Activated T-helper 2 cell treated with anti-CD3 and anti-CD28 coated beads, Interferon-gamma antibody, Interleukin-2, Interleukin-4, amounts not matched to agents 10 μg/mL and 5 μg/mL and 100 μg/mL, durations not matched to agents 14 hours and 24 hours and 36 hours (primary cell): Measurements from ENCODE around the gene UTP4. TPM values are rescaled to one million over a fixed set of nuclear protein-coding genes. Genes with fewer than 3 reads are reported as not detected.
"Not testable (repeated sequence)": the region's sequence is repeated elsewhere in the genome, so short reads cannot be mapped to it uniquely, and the experiment has no call there.

ENCODE experiments used
- DNase-seq: peaks from one replicate; pipeline ENCODE4 v3.0.0; 2021; ENCODE audit warnings: low spot score
- H3K27ac Mint-ChIP-seq: one replicate; pipeline ENCODE4 v1.8.0; 2021; ENCODE audit warnings: mixed read lengths
- H3K27me3 Mint-ChIP-seq: one replicate; pipeline ENCODE4 v1.8.0; 2021; ENCODE audit warnings: low read depth, mixed read lengths
- H3K36me3 Mint-ChIP-seq: one replicate; pipeline ENCODE4 v1.8.0; 2021; ENCODE audit warnings: low read depth, mixed read lengths
- H3K4me1 Mint-ChIP-seq: one replicate; pipeline ENCODE4 v1.8.0; 2021; ENCODE audit warnings: low read depth, mixed read lengths
- H3K4me3 Mint-ChIP-seq: one replicate; pipeline ENCODE4 v1.8.0; 2021; ENCODE audit warnings: low read depth, mild to moderate bottlenecking, moderate library complexity, mixed read lengths
- H3K9me3 Mint-ChIP-seq: one replicate; pipeline ENCODE4 v1.8.0; 2021; ENCODE audit warnings: mixed read lengths
- intact Hi-C: fragments of 100-400 bp; cut with micrococcal nuclease; formaldehyde crosslinking; loops from one replicate; pipeline ENCODE4 v1.15.1; 2023
- total RNA-seq: library from RNA; stranded (reverse); gene quantifications from 2 replicates; pipeline ENCODE4 v1.2.3, GENCODE V29; 2022

The UTP4 gene
- total RNA-seq, 1 donor from 2014 or later, result 104 TPM

- intact Hi-C loops, result loop anchor here (10.0 kb wide), 1 partner anchor 421 kb away; no protein-coding TSS in a partner anchor
- DNase-seq, result no peak
- Mint-ChIP-seq H3K9me3 (no peaks in the 10 kb centered on the region), H3K27ac (no peak overlapping the region), H3K36me3 (peaks cover 28% of the 10 kb centered on the region), H3K27me3 (no peaks in the 10 kb centered on the region), H3K4me3 (no peak overlapping the region), H3K4me1 (peaks cover 20% of the 10 kb centered on the region)
These were observed 6.2 kb upstream of the UTP4 start for GRCh38 chr16:69126221-69126620.

- not testable (repeated sequence) for H3K9me3 Mint-ChIP-seq, DNase-seq, H3K4me3 Mint-ChIP-seq, H3K27me3 Mint-ChIP-seq, H3K27ac Mint-ChIP-seq
- peaks cover 23% of the 10 kb centered on the region for H3K4me1 Mint-ChIP-seq
- peaks cover 31% of the 10 kb centered on the region for H3K36me3 Mint-ChIP-seq
- intact Hi-C loops, result loop anchor here (10.0 kb wide), 1 partner anchor 422 kb away; no protein-coding TSS in a partner anchor
These were observed 5.6 kb upstream of the UTP4 start for GRCh38 chr16:69126801-69127200.

- Mint-ChIP-seq H3K9me3 (no peaks in the 10 kb centered on the region), H3K27me3 (no peaks in the 10 kb centered on the region), H3K27ac (no peak overlapping the region), H3K4me3 (no peak overlapping the region), H3K36me3 (peaks cover 33% of the 10 kb centered on the region), H3K4me1 (peaks cover 24% of the 10 kb centered on the region)
- intact Hi-C loops, result loop anchor here (10.0 kb wide), 1 partner anchor 423 kb away; no protein-coding TSS in a partner anchor
- DNase-seq, result no peak
These were observed 4.4 kb upstream of the UTP4 start for GRCh38 chr16:69127966-69128510.

- DNase-seq, result no peak
- H3K4me3 Mint-ChIP-seq, result peak overlapping the region; percentile 97
- intact Hi-C loops, result loop anchor here (5.0 kb wide), 1 partner anchor 57 kb away; the partner anchor contains the start of gene SNTB2
- no peaks in the 10 kb centered on the region for H3K9me3 Mint-ChIP-seq
- H3K27ac Mint-ChIP-seq, result no peak overlapping the region
- H3K36me3 Mint-ChIP-seq, result peaks cover 46% of the 10 kb centered on the region
- H3K27me3 Mint-ChIP-seq, result no peaks in the 10 kb centered on the region
- H3K4me1 Mint-ChIP-seq, result peaks cover 36% of the 10 kb centered on the region
These were observed 2.0 kb upstream of the UTP4 start for GRCh38 chr16:69130461-69130860.

- no peak for DNase-seq
- Mint-ChIP-seq H3K4me3 (peak overlapping the region; percentile 97), H3K27me3 (no peaks in the 10 kb centered on the region), H3K9me3 (no peaks in the 10 kb centered on the region), H3K36me3 (peaks cover 49% of the 10 kb centered on the region), H3K4me1 (peaks cover 38% of the 10 kb centered on the region), H3K27ac (peak overlapping the region; percentile 89)
- intact Hi-C loops, result loop anchor here (5.0 kb wide), 1 partner anchor 56 kb away; the partner anchor contains the start of gene SNTB2
These were observed 1.1 kb upstream of the UTP4 start for GRCh38 chr16:69131167-69131838.

GRCh38 chr16:69131839-69132423 lies 518 bp upstream of the UTP4 start:
- DNase-seq, result peak; percentile 62
- Mint-ChIP-seq H3K9me3 (no peaks in the 10 kb centered on the region), H3K27me3 (no peaks in the 10 kb centered on the region), H3K27ac (peak overlapping the region; percentile 89), H3K4me3 (peak overlapping the region; percentile 97), H3K36me3 (peaks cover 54% of the 10 kb centered on the region), H3K4me1 (peaks cover 44% of the 10 kb centered on the region)
- intact Hi-C loops, result loop anchor here (2.0 to 5.0 kb wide), 2 partner anchors 55 to 289 kb away; partner anchors contain the start of genes SNTB2 and TANGO6

- H3K9me3 Mint-ChIP-seq, result no peaks in the 10 kb centered on the region
- no peaks in the 10 kb centered on the region for H3K27me3 Mint-ChIP-seq
- intact Hi-C loops, result loop anchor here (1.0 to 5.0 kb wide), 3 partner anchors 33 to 291 kb away; partner anchors contain the start of genes SNTB2 and TANGO6
- peaks cover 60% of the 10 kb centered on the region for H3K36me3 Mint-ChIP-seq
- H3K4me1 Mint-ChIP-seq, result peaks cover 44% of the 10 kb centered on the region
- H3K27ac Mint-ChIP-seq, result peak overlapping the region; percentile 17
- H3K4me3 Mint-ChIP-seq, result peak overlapping the region; percentile 94
- no peak for DNase-seq
These were observed 1.0 kb downstream of the UTP4 start for GRCh38 chr16:69133373-69133954.

GRCh38 chr16:69138608-69139007 lies 6.2 kb downstream of the UTP4 start:
- no peak overlapping the region for H3K27ac Mint-ChIP-seq
- intact Hi-C loops, result no loop called here
- peaks cover 84% of the 10 kb centered on the region for H3K36me3 Mint-ChIP-seq
- no peaks in the 10 kb centered on the region for H3K27me3 Mint-ChIP-seq
- H3K4me1 Mint-ChIP-seq, result peaks cover 33% of the 10 kb centered on the region
- no peak for DNase-seq
- H3K4me3 Mint-ChIP-seq, result no peak overlapping the region
- no peaks in the 10 kb centered on the region for H3K9me3 Mint-ChIP-seq

- peaks cover 25% of the 10 kb centered on the region for H3K4me1 Mint-ChIP-seq
- intact Hi-C loops, H3K9me3 Mint-ChIP-seq, H3K27ac Mint-ChIP-seq, H3K4me3 Mint-ChIP-seq, H3K27me3 Mint-ChIP-seq, DNase-seq: not testable (repeated sequence)
- H3K36me3 Mint-ChIP-seq, result peaks cover 80% of the 10 kb centered on the region
These were observed 7.0 kb downstream of the UTP4 start for GRCh38 chr16:69139464-69139863.

- Mint-ChIP-seq H3K27me3 (no peaks in the 10 kb centered on the region), H3K27ac (no peak overlapping the region), H3K4me3 (no peak overlapping the region), H3K36me3 (peaks cover 81% of the 10 kb centered on the region), H3K9me3 (no peaks in the 10 kb centered on the region), H3K4me1 (peaks cover 19% of the 10 kb centered on the region)
- DNase-seq, result no peak
- intact Hi-C loops, result no loop called here
These were observed 8.6 kb downstream of the UTP4 start for GRCh38 chr16:69141014-69141413.

- no peak overlapping the region for H3K4me3 Mint-ChIP-seq
- DNase-seq, result no peak
These were observed 9.5 kb downstream of the UTP4 start for GRCh38 chr16:69141936-69142335.

GRCh38 chr16:69143116-69143515 lies 10.7 kb downstream of the UTP4 start:
- DNase-seq, result no peak
- Mint-ChIP-seq H3K27me3 (no peaks in the 10 kb centered on the region), H3K4me1 (peaks cover 12% of the 10 kb centered on the region), H3K4me3 (no peak overlapping the region), H3K36me3 (peaks cover 74% of the 10 kb centered on the region), H3K9me3 (no peaks in the 10 kb centered on the region), H3K27ac (no peak overlapping the region)
- intact Hi-C loops, result no loop called here

More at GRCh38 chr16:69141936-69142335, 9.5 kb downstream of the UTP4 start:
- Mint-ChIP-seq H3K9me3 (no peaks in the 10 kb centered on the region), H3K27ac (no peak overlapping the region), H3K27me3 (no peaks in the 10 kb centered on the region), H3K36me3 (peaks cover 78% of the 10 kb centered on the region), H3K4me1 (peaks cover 15% of the 10 kb centered on the region)
- intact Hi-C loops, result no loop called here
